Activated gamma-delta T cell (primary cell): Measurements from ENCODE around the gene NXNL1.

Experiments used
- DNase-seq: peaks from one replicate; lab custom pipeline; 2025; lab: John Stamatoyannopoulos, UW

NXNL1 gene

GRCh38 chr19:17419621-17420474 is 40.9 kb downstream of the NXNL1 start, which contains the start of gene MVB12A:
TSS of gene MVB12A (plus strand) at chr19:17420047. CDS start at chr19:17420136, 89 bp downstream.
- peak; percentile 90 for DNase-seq

- DNase-seq, result no peak
Observed at GRCh38 chr19:17419154-17419620, 41.5 kb downstream of the NXNL1 start.

DNA sequence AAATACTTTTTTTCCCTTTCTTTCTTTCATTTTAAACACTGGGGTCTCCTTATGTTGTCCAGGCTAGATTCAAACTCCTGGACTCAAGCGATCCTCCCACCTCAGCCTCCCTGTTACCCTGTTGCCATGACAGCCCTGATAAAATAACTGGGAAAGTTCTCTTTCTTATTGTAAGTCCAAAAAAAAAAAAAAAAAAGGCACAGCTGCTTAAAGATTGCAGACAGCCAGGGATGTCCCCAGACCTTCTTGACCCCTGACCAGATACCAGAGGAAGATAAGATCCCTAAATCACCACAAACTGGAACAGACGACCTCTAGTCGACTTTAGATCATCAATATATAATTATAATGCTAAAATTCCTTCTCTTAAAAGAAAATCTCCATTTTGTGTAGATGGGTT is 42.0 kb downstream of the NXNL1 start:
- no peak for DNase-seq

GRCh38 chr19:17415121-17415520 is 45.6 kb downstream of the NXNL1 start:
- no peak for DNase-seq

DNA sequence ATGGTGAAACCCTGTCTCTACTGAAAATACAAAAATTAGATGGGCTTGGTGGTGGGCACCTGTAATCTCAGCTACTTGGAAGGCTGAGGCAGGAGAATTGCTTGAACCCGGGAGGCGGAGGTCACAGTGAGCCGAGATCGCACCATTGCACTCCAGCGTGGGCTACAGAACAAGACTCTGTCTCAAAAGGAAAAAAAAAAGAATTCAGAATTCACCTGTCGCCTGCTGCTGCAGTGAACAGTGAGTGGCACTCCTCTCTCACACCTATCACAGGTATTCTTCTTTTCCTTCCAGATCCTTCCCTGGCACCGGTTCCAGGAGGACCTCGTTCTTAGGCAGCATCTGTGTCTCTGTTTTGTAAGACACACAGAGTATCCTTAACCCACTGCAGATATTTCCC is 46.6 kb downstream of the NXNL1 start:
- DNase-seq, result no peak

- DNase-seq, result no peak
Observed at GRCh38 chr19:17411801-17412200, 48.9 kb downstream of the NXNL1 start.

- no peak for DNase-seq
Observed at GRCh38 chr19:17409990-17410389, 50.7 kb downstream of the NXNL1 start.

DNA sequence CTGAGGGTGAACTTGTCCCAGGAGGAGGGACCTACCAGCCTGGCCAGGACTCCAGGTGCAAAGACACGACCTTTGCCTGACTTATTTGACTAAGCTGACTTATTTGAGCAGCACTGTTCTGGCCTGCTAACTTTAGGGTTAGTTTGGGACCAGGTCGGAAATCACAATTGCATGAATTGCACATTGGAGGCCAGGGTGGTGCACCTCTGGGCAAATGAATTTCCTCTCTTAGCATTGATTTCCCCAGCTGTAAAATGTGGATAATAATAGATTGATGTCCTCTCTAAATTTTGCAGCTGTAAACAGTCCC is 53.9 kb downstream of the NXNL1 start:
- DNase-seq, result no peak

DNA sequence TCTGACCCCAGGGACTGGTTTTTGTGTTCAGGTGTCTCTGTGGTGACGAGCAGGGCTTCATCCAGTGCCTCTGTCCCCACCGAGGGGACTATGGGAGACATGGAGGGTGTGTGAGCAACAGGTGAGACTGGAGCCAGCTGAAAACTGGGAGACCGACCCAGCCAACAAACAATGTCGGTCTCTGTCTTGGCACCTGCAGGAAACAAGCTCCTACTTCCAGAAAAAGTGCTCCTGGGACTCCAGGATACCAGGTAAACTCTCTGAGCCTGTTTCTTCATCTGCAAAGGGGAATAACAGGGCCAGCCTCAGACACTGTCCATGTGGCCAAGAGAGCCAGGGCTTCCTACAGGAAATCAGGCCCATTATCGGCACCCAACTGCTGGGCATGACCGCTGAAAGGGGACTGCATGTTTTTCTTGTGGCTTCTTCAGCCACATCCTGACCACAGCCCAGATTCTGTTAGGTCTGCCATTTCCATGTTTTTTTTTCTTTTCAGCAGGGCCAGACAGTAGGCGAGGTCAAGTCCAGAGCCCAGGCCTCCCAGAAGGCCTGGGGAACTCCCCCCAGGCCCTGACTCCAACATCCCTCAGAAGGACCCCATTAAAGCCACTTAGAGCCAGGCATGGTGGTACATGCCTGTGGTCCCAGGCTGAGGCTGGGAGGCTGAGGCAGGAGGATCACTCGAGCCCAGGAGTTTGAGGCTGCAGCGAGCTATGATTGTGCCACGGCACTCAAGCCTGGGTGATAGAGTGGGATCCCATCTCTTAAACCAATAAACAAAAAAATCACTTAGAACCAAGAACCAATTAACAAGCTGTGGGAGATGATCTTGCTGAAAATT is 54.5 kb downstream of the NXNL1 start:
- DNase-seq, result no peak
